ENCODE results near the gene PCLO.

Gene PCLO

GRCh38 chr7:83021032-83021431 lies 141.7 kb downstream of the PCLO start:
- FAIRE-seq (no peak), DNase-seq (ENCODE audit: insufficient read length, low spot score) (no peak)
- TF ChIP-seq CTCF (IDR thresholded peaks at IDR 0.05; ENCODE audit: insufficient read depth, missing control alignments) = no peak

- no peak for DNase-seq (ENCODE audit: insufficient read length, low spot score)
- no peak for TF ChIP-seq CTCF (IDR thresholded peaks at IDR 0.05; ENCODE audit: insufficient read depth, missing control alignments)
- FAIRE-seq = no peak
Observed at GRCh38 chr7:83020161-83020560, 142.5 kb downstream of the PCLO start.

GRCh38 chr7:83015916-83016315 lies 146.8 kb downstream of the PCLO start:
- no peak for DNase-seq (ENCODE audit: insufficient read length, low spot score)
- no peak for FAIRE-seq
- no peak for TF ChIP-seq CTCF (IDR thresholded peaks at IDR 0.05; ENCODE audit: insufficient read depth, missing control alignments)

GRCh38 chr7:83014546-83014945 lies 148.1 kb downstream of the PCLO start:
- no peak for FAIRE-seq
- no peak for DNase-seq (ENCODE audit: insufficient read length, low spot score)
- no peak for TF ChIP-seq CTCF (IDR thresholded peaks at IDR 0.05; ENCODE audit: insufficient read depth, missing control alignments)

GRCh38 chr7:83011954-83012353 lies 150.7 kb downstream of the PCLO start:
- DNase-seq (ENCODE audit: insufficient read length, low spot score) = no peak
- no peak for TF ChIP-seq CTCF (IDR thresholded peaks at IDR 0.05; ENCODE audit: insufficient read depth, missing control alignments)
- no peak for FAIRE-seq

- FAIRE-seq = peak; percentile 6
- peak; percentile 22 for TF ChIP-seq CTCF (IDR thresholded peaks at IDR 0.05; ENCODE audit: insufficient read depth, missing control alignments)
- DNase-seq (ENCODE audit: insufficient read length, low spot score) = no peak
Observed at GRCh38 chr7:83005410-83005809, 157.3 kb downstream of the PCLO start.

GRCh38 chr7:83001362-83002040 lies 161.2 kb downstream of the PCLO start:
- FAIRE-seq (no peak), DNase-seq (ENCODE audit: insufficient read length, low spot score) (no peak)
- TF ChIP-seq CTCF (IDR thresholded peaks at IDR 0.05; ENCODE audit: insufficient read depth, missing control alignments) = no peak

Measured in D721Med (cell line).